Measurements from ENCODE around the gene GPR149.
"Not testable (repeated sequence)": the region's sequence is repeated elsewhere in the genome, so short reads cannot be mapped to it uniquely, and the experiment has no call there.

Gene GPR149

GRCh38 chr3:154430014-154430413 lies at the start of gene GPR149:
TSS of gene GPR149 (minus strand) at chr3:154430190. CDS start at chr3:154429615, 575 bp downstream.
- no peak for DNase-seq

- no peak for DNase-seq
Measured at GRCh38 chr3:154473769-154474168, 43.8 kb upstream of the GPR149 start.

GRCh38 chr3:154469585-154469984 lies 39.6 kb upstream of the GPR149 start:
- no peak for DNase-seq

- no peak for DNase-seq
Measured at GRCh38 chr3:154464440-154465190, 34.6 kb upstream of the GPR149 start.

GRCh38 chr3:154458560-154458959 lies 28.6 kb upstream of the GPR149 start:
- DNase-seq: no peak

- DNase-seq: not testable (repeated sequence)
Measured at GRCh38 chr3:154439081-154439480, 9.1 kb upstream of the GPR149 start.

- DNase-seq: no peak
Measured at GRCh38 chr3:154431043-154431442, 1.1 kb upstream of the GPR149 start.

- no peak for DNase-seq
Measured at GRCh38 chr3:154428286-154429206, 1.4 kb downstream of the GPR149 start.

- DNase-seq: no peak
Measured at GRCh38 chr3:154427685-154428285, 2.2 kb downstream of the GPR149 start.

- no peak for DNase-seq
Measured at GRCh38 chr3:154422694-154423093, 7.3 kb downstream of the GPR149 start.

- DNase-seq: no peak
Measured at GRCh38 chr3:154421083-154421482, 8.9 kb downstream of the GPR149 start.

- no peak for DNase-seq
Measured at GRCh38 chr3:154398084-154398967, 31.7 kb downstream of the GPR149 start.

GRCh38 chr3:154389861-154390260 lies 40.1 kb downstream of the GPR149 start:
- no peak for DNase-seq

- DNase-seq: no peak
Measured at GRCh38 chr3:154384479-154384878, 45.5 kb downstream of the GPR149 start.

GRCh38 chr3:154378311-154378710 lies 51.7 kb downstream of the GPR149 start:
- no peak for DNase-seq

- no peak for DNase-seq
Measured at GRCh38 chr3:154367221-154367620, 62.8 kb downstream of the GPR149 start.

GRCh38 chr3:154364849-154365248 lies 65.1 kb downstream of the GPR149 start:
- DNase-seq: no peak

GRCh38 chr3:154361099-154361498 lies 68.9 kb downstream of the GPR149 start:
- DNase-seq: no peak

- DNase-seq: no peak
Measured at GRCh38 chr3:154356009-154356408, 74.0 kb downstream of the GPR149 start.

- DNase-seq: no peak
Measured at GRCh38 chr3:154349223-154349622, 80.8 kb downstream of the GPR149 start.

- no peak for DNase-seq
Measured at GRCh38 chr3:154345422-154346122, 84.4 kb downstream of the GPR149 start.

GRCh38 chr3:154338570-154338969 lies 91.4 kb downstream of the GPR149 start:
- no peak for DNase-seq
